ENCODE data around the gene BTN1A1.

DNA sequence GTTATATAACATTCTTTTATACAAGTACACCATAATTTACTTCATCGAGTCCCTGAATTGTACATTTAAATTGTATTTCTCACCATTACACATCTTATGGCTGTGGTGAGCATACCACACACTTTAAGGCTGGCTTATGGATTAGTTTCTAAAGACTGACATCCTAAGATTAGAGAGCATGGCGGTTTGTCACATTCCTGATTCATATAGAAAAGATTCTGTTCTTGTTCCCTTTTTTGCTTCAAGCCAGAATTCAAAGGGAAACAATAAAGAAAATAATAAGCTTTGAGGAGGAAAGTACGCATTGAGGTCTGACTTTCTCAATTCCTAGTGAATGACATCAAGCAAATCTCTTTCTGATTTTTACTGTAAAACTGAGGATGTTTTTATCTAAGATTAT lies 2.5 kb downstream of the BTN1A1 start:
- TF ChIP-seq, protein P1, sequence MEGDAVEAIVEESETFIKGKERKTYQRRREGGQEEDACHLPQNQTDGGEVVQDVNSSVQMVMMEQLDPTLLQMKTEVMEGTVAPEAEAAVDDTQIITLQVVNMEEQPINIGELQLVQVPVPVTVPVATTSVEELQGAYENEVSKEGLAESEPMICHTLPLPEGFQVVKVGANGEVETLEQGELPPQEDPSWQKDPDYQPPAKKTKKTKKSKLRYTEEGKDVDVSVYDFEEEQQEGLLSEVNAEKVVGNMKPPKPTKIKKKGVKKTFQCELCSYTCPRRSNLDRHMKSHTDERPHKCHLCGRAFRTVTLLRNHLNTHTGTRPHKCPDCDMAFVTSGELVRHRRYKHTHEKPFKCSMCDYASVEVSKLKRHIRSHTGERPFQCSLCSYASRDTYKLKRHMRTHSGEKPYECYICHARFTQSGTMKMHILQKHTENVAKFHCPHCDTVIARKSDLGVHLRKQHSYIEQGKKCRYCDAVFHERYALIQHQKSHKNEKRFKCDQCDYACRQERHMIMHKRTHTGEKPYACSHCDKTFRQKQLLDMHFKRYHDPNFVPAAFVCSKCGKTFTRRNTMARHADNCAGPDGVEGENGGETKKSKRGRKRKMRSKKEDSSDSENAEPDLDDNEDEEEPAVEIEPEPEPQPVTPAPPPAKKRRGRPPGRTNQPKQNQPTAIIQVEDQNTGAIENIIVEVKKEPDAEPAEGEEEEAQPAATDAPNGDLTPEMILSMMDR (optimal IDR thresholded peaks at IDR 0.05 in 1 of 3, IDR thresholded peaks at IDR 0.05 in 1 of 3, conservative IDR thresholded peaks at IDR 0.05 in 1 of 3; ENCODE audit: extremely low read depth in 1 of 3, insufficient read depth in 2 of 3, low read length in 3 of 3): no peak
- TF ChIP-seq EZH2 (IDR thresholded peaks at IDR 0.05; ENCODE audit: low read length): no peak

All from keratinocyte (primary cell).